A549 treated with AZD2906 at 1 μM for 4 hours (cell line): ENCODE data around the gene ITK. TPM values are rescaled to one million over a fixed set of nuclear protein-coding genes. Genes with fewer than 3 reads are reported as not detected.

Source experiments
- total RNA-seq: library from RNA; stranded (reverse); fragments of 200-300 nt; extraction: Qiagen RNA extraction; gene quantifications from 5 replicates; pipeline ENCODE4 v1.2.3, GENCODE V29; 2022

Gene ITK
- total RNA-seq: 0.05 to 0.32 TPM (median 0.08 TPM) in 5 replicates

GRCh38 chr5:157180374-157181264, at the start of gene ITK:
Gene ITK (plus strand): TSS chr5:157180840. CDS start chr5:157180978, 138 bp downstream.

GRCh38 chr5:157142317-157143126, 38.1 kb upstream of the ITK start, which contains the start of gene MED7:
Gene MED7 (minus strand): TSS chr5:157142865. CDS start chr5:157139431, 3,434 bp downstream.

GRCh38 chr5:157166214-157167213, 14.1 kb upstream of the ITK start, which contains the start of gene GARIN3:
Gene GARIN3 (minus strand): TSS chr5:157166264. CDS start chr5:157166168, 96 bp downstream.

DNA sequence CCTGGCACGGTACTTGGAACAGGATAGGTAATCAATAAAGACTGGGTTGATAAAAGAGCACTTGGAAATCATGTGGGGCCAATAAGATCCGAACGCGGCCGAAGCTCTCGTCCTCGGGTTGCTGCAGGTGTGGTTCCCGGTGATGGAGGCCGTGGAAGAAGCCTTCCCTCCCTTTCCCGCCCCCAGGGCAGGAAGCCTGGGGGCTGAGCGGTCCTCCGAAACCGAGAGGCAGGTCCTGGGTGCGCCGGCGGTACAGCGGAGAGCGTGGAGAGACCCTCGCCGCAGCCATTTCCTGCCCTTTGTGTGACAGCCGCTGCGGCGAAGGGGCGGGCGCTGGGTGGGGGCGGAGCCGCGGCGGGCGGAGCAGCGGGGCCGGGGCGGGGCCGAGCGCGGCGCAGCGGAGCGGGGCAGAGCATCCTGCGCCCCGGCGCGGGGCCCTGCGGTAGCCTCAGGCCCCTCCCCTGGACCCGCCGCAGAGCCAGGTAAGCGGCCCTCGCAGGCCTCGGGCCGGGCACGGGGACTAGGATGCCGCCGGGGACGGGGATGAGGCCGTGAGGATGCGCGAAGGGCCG, 85.2 kb downstream of the ITK start, which contains the start of gene CYFIP2:
CYFIP2 (plus strand) TSS at position 410 of the 572 bp plus-strand sequence. CDS start 19,239 bp downstream, outside the sequence.

Other genes starting within 250 kb of the ITK start
- 0.85 to 1.5 TPM (median 1.1 TPM) in 5 replicates for gene TIMD4, start 217.6 kb upstream of the ITK start, total RNA-seq
- 26.8 to 45.6 TPM (median 30.4 TPM) in 5 replicates for gene HAVCR1, start 121.7 kb upstream of the ITK start, total RNA-seq
- gene HAVCR2, start 71.8 kb upstream of the ITK start, total RNA-seq: 0.17 to 0.62 TPM (median 0.24 TPM) in 5 replicates
- gene MED7, start 38.0 kb upstream of the ITK start, total RNA-seq: 14.7 to 18.0 TPM (median 15.8 TPM) in 5 replicates
- gene GARIN3, start 14.6 kb upstream of the ITK start, total RNA-seq: not detected in 5 replicates
- gene CYFIP2, start 85.3 kb downstream of the ITK start, total RNA-seq: 18.2 to 21.6 TPM (median 19.9 TPM) in 5 replicates